Activated T-cell treated with anti-CD3 and anti-CD28 coated beads for 24 hours (primary cell): ENCODE data around the gene TGFB2.
A peak's percentile ranks its signal among the peaks of the same experiment; 100 is the strongest.

Experiments used
- DNase-seq: peaks from one replicate; pipeline ENCODE4 v3.0.0-alpha.2; 2020; ENCODE audit warnings: low read depth

The TGFB2 gene

DNA sequence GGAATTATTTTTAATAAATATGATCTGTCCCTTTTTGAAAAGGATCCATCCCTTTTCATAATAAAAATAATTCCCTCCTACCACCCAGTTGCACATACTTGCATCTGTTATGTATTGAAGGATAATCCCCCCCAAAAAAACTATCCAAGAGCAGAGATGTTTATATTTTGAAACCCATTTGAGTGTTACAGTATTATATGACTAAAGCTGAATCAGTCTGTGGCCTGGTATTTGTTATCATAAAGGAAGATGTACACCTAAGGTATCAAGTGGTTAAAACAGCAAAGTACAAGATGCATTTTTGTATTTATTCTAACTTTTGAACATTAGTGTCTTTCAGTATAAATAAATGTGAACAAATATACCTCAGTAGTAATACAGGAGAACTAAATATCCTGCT lies 12.7 kb upstream of the TGFB2 start:
- no peak for DNase-seq

DNA sequence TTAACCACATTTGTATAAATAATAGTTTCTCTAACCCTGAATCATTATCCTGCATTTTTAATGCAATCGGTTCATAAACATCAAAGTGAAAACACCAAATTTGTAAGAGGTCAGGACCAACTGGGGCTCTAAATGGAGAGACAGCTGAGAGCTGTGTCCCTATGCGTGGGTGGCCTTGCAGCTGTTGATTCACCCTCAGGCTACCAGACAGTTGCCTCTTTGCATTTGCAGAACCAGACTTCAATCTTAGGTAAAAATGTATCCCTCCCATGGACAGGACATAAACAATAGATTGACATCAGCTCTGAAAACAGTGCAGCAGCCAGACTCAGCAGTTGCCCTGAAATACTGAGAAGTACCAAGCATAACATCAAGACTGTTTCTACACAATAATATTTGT lies 8.8 kb upstream of the TGFB2 start:
- DNase-seq: no peak

DNA sequence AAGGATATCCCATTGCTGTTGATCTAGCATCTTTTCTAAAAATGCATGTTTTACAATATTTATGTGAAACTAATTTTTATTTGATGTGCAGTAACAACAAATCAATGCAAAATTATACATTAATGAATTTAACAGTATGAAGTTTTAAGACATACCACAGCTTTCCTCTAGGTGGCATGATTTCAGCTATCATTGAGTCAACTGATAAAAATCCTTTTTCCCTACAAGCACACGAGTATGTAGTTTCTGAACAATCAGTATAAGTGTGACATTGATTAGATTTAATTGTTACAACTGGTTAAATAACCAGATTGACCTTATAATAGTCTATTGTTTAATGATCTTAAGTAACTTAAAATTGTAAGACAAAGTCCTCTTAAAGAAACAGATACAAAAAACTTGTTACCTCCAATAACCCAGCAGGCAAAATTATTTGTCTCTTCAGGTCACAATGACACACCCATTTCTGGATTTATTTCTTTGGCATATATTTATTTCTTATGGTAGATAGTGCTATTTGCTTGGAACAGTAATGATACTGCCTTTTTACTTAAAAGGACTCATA lies 5.8 kb upstream of the TGFB2 start:
- DNase-seq: no peak

DNA sequence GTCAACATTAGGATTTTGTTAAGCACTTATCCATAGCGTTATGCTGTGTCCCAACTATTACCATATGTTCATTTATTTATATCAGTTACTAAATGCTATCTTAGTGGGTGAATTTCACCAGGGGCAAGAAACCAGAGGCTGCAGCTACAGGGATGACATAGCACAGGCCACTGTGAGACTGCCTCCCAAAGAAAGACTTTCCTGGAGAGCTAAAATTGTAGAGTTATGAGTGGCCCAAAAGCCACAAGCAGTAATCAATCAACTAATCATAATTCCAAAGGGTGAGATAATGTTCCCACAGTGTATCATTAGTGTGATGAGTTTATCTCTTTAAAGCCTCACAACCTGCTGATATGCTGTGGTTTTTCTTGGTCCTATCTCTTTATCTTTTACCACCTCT lies 3.8 kb upstream of the TGFB2 start:
- DNase-seq: no peak

DNA sequence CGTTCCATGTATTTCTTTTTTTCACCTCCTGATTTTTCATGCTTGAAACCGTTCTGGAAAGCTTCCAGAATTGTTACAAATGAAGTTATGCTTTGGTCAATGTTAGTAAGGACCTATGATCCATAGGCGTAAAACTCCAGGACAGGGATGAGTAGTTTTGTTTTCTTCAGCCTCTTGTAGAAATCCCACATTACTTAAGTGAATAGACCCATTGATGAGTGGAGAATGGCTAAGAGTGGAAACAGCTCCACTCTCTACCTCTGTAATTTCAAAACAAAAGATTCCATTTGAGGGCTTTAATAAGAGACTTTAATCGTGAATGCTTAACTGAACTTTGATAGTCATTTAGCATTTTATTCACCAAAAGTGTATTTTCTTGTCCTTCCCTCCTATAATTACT lies 3.0 kb upstream of the TGFB2 start:
- DNase-seq: no peak

DNA sequence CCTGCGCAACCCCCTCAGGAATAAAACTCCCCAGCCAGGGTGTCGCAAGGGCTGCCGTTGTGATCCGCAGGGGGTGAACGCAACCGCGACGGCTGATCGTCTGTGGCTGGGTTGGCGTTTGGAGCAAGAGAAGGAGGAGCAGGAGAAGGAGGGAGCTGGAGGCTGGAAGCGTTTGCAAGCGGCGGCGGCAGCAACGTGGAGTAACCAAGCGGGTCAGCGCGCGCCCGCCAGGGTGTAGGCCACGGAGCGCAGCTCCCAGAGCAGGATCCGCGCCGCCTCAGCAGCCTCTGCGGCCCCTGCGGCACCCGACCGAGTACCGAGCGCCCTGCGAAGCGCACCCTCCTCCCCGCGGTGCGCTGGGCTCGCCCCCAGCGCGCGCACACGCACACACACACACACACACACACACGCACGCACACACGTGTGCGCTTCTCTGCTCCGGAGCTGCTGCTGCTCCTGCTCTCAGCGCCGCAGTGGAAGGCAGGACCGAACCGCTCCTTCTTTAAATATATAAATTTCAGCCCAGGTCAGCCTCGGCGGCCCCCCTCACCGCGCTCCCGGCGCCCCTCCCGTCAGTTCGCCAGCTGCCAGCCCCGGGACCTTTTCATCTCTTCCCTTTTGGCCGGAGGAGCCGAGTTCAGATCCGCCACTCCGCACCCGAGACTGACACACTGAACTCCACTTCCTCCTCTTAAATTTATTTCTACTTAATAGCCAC lies 696 bp downstream of the TGFB2 start:
- no peak for DNase-seq

DNA sequence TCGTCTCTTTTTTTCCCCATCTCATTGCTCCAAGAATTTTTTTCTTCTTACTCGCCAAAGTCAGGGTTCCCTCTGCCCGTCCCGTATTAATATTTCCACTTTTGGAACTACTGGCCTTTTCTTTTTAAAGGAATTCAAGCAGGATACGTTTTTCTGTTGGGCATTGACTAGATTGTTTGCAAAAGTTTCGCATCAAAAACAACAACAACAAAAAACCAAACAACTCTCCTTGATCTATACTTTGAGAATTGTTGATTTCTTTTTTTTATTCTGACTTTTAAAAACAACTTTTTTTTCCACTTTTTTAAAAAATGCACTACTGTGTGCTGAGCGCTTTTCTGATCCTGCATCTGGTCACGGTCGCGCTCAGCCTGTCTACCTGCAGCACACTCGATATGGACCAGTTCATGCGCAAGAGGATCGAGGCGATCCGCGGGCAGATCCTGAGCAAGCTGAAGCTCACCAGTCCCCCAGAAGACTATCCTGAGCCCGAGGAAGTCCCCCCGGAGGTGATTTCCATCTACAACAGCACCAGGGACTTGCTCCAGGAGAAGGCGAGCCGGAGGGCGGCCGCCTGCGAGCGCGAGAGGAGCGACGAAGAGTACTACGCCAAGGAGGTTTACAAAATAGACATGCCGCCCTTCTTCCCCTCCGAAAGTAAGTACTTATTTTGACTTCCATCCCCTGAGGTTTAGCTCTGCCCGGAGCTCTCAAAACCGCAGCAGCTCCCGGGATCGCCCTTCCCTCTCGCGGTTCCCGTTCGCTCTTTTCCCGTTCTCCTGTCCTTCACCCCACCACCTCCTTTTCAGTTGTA lies 1.5 kb downstream of the TGFB2 start:
- DNase-seq: no peak

DNA sequence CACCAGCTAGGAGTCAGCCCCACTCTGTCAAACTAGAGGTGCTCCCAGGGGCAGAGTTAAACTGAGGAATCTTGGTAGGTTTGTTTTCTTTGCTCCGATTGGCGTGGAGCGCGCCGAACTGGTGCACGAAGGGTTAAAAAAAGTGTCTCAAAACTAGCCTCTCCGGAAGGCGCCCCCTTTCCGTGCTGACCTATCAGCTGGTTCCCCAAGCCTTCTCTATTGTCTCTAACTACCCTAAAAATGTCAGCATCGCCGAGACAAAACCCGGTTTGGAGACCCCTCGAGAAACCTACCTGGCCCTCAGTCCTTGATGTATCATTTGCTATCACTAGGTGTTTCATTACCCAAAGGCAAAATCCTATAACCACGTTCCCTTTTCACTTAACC lies 2.2 kb downstream of the TGFB2 start:
- no peak for DNase-seq

DNA sequence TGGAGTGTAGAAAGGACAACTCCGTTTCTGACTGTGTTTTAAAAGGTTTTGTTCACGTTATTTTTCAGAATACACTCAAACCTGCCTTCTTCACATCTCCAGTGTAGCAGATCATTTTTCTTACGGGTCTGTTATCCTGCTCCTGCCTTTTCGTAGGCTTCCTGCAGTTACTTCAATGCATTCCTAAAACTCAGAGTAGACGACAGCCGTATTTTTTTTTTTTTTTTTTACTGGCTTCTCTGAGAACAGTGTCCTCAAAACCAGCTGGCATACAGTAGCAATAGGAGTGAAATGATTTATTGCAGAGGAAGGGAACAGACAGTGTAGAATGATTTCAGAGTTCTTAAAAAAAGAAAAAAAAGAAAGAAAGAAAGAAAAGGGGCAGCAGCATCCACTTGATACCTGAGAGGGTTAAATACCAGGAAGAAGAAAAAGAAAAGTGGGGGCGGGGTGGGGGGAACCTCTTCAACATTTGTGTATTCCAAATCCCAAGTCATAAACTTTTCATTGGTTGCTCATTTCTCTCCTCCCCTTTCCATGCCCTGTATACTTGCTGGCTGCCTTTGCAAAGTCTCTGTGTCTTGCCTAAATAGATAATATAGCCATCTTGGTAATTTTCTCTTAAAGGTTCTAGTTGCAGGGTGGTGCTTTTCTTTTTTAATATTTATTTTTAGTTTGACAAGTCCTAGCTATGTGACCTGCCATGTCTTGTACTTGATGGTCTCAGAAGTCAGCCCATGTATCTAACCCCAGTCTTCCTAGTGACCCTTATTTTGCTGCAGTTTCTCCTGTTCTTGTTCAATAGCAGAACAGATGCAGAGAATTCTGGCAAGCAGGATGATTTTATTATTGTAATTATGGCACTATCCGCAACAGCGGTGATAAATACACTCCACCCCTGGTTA lies 2.8 kb downstream of the TGFB2 start:
- no peak for DNase-seq

DNA sequence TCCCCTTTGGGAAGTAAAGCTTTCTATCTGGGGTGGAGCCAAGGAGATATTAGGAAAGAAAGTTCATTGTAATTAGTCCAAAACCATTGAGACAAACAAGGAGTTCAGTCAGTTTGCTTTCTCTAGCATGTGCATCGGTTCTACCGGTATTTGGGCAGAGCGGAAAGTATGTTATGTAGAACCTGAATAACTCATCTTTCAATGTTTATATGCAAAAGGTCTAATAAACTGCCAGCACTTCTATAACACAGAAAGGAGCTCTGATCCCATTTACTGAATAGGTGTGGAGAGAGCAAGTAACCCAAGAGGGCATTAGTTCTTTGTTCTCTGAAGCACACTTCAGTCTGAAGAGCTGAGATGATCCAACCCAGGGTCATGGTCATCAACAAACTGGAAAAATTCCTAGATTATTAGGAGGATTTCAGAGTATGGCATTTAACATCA lies 3.5 kb downstream of the TGFB2 start:
- no peak for DNase-seq

DNA sequence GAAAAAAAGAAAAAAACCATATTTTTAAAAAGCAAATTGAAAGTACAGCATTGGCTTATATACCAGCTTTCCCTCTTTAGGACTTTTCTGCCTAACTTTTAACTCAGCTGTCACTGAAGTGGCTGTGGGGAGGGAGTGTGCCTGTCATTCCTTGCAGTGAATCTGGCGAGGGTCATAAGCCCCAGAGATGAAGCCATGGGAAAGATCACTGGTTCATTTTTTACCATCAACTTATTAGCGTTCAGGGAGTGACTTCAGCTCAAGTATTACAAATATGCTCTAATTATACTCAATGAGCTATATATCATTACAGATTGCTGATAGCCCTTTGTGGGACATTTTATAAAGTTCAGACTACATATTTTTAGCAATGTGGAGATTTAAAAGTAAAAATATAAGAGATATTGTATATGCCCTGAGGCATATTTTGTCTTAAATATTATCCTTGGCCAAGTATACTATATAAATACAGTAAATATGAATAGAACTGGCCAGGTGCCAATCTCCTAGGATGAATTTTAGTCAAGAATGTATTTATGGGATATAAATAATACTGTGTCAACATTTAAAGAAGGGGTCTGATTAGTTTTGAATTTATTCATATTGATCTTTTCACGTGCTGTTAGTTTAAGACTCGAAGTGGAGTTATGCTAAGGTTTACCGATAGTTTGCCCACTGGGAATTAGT lies 4.4 kb downstream of the TGFB2 start:
- DNase-seq: no peak

DNA sequence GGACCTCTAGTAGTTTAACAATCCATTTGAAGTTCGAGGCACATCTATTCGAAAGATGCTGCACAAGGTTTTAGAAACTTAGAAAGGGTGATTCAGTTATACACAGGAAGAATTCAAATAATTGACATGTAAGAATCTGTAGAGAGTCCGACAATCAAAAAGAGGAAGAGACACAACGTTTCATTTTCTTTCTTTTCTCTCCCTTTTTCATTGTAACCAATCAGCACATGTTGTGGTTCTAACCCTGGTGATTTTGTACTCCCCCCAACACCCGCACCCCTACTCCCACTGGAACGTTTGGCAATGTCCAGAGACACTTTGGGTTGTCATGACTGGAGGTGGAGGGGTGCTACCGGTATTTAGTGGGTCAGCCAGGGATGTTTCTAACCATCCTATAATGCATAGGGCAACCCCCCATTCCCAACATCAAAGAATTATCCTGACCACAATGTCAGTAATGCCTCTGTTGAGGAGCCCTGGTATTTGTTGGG lies 4.9 kb downstream of the TGFB2 start:
- DNase-seq: no peak

DNA sequence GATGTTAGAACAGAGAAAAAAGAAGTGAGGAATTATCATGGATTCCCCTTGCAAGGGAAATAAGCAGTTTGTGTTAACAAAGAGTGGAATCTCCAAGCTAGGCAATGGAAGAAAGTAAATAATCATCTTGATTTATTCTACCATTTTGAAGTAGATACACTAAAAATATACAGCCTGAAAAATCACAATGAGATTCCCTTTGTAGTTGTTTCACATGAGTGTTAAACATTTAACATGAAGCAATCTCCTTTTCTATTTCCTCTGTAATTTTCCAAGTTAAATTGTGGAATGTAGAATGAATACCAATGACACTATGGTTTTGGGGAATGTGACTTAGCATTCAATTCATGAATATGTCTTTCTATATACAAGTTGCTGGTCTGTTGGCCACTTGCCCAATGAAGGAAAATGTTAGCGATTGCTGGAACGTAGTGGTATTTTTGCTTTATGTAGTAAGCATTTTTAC lies 5.7 kb downstream of the TGFB2 start:
- DNase-seq: no peak

DNA sequence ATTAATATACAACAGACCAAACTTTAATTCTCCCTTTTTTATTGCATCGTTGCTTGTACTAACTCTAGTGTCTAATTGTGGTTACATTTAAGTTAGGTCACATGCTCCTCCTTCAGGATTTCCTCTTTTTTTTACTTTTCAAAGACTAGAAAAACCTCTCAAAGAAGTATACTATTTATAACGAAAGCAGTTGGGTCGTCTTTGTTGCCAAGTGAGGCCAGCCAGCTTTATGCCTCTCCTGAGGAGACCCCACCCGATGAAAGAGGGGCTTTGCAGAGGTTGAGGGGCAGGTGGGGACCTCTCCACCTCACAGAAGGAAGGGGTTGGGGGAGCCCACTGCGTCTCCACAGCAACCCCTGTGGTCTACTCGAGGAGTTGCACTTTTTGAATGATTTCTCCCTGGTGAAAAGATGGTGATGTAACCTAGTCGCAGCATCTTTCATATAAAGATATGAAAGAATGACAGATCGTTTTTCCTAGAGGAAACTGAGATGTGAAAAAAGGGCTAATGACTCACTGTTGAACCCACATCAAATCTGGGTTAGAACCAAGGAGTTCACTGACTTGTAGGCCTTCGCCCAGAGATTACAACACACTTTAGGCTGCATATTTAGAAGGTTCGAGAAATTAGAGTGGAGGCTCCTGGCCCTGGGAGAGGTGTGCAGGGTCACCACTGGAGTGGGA lies 6.4 kb downstream of the TGFB2 start:
- peak; percentile 15 for DNase-seq

DNA sequence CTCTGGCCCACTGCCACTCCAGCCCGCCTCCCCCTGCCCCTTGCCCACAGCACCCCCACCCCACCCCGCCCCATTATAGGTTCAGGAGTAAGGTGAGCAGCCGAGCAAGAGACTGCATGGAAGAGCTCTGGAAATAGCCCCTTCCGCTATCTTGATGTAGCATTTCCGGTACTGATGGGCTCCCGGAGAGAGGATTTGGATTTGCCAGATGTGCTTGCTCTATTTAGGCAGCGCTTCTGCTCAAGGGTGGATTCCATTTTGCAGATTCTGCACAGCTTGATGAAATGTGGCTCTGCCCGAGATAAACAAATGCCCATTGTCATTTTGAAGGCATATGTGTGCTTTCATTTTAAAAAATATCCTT lies 6.9 kb downstream of the TGFB2 start:
- DNase-seq: no peak

DNA sequence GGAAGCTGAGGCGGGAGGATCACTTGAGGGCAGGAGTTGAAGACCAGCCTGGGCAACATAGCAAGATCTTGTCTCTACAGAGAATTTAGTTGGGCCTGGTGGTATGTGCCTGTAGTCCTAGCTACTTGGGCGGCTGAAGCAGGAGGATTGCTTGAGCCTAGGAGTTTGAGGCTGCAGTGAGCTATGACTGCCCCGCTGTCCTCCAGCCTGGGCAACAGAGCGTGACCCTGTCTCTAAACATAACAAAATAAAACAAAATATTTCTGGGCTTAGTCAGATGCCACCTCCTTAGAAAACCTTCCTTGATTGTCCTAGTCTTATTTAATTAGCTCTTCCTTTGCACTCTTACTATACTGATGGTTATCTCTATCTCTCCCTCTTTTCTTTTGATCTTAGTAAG lies 8.5 kb downstream of the TGFB2 start:
- no peak for DNase-seq

DNA sequence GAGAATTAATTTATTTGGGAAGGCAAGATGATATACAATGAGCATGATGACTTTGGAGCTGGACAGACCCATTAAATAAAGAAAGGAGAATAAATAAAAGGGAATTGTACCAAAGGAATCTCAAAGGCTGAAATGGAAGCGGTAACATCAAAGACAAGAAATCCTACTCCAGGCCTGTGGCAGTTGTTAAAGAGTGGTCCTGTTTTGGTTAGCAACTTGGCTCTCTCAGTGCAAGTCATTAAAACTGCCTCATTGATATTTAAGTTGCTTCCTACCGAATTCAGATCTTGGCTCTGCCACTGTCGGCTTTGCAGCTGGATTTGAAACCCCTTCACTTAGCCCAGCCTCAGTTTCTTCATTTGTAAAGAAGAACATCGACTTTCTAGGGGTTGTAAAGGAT lies 10.1 kb downstream of the TGFB2 start:
- no peak for DNase-seq

DNA sequence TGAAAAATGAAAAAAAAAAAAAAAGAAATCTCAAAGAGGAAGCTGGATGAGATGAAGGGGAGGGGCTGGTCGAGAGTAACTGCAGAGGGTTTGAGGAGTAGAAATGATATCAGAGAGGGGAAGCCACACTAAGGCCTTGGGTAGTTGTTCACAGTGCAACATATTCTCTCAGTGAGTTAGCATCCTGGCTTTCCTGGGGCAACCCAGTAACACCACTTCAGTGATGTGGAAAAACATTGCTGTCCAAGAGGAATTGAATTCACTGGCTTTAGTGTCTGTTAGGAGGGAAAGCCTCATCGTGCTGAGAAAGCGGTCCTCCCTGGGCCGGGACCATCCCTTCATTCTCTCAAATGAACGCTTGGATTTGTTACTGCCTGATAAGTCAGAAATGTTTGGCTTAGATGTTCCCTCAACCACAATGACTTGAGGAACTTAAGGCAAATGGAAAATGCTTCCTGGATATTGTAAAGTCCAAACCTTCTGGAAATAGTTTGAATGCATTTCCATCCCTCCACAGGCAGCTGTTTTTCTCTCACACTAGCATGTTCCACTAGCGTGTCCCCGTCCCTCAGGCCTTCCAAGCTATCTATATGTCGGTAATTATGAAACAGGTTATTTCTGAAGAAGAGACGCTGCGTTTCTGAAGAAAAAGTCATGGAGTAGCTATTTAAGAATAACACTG lies 12.2 kb downstream of the TGFB2 start:
- no peak for DNase-seq

DNA sequence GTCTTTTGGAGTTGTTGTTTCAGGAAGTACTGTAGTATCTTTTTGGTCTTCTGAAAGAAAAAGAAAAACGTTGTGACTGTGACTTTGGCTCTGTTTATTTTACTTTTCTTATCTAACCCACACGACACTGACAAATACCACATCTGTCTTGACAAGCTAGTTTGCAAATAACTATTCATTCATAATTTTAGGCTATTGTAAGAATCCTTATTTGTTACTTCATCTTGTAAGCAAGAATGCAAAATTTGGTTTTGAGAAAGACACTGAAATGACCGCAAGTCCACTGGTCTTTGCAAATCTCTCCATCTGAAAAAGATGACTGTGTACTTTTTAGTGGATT lies 12.7 kb downstream of the TGFB2 start:
- DNase-seq: no peak

DNA sequence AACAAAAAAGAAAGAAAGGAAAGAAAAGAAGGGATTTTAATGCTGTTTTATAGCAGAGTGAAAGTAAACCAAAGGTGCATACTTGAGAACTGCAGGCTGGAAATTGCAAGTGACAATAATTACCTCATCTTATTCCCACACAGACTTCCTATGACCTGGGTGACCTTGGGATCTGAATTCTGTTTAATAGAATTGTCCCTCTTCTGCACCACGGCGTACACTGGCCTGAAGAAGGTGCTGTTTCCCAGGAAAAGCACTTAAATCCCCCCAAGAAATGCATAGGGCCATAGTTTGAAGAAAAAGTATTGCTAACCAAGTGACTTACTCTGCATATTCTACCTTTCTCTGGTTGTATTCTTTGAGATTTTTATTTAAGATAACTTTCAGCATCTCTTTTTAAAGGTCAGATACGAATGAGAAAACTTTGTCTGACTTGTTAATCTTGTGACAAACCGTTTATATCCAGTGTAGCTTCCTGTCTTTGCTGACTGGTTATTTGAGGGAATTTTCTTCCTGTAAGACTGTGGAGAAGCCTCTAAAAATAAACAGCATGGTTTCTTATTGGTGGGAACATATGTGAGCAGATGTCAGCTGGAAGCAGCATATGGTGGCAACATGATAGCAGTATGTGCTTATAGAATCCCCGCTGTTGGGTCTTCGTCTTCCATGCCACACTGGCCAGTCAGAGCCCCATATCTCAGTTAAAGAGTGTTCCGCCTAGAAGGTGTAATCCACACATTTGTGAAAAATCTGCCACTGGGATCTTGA lies 16.3 kb downstream of the TGFB2 start:
- no peak for DNase-seq
